Measurements from ENCODE around the gene PITX1.

PITX1 gene

DNA sequence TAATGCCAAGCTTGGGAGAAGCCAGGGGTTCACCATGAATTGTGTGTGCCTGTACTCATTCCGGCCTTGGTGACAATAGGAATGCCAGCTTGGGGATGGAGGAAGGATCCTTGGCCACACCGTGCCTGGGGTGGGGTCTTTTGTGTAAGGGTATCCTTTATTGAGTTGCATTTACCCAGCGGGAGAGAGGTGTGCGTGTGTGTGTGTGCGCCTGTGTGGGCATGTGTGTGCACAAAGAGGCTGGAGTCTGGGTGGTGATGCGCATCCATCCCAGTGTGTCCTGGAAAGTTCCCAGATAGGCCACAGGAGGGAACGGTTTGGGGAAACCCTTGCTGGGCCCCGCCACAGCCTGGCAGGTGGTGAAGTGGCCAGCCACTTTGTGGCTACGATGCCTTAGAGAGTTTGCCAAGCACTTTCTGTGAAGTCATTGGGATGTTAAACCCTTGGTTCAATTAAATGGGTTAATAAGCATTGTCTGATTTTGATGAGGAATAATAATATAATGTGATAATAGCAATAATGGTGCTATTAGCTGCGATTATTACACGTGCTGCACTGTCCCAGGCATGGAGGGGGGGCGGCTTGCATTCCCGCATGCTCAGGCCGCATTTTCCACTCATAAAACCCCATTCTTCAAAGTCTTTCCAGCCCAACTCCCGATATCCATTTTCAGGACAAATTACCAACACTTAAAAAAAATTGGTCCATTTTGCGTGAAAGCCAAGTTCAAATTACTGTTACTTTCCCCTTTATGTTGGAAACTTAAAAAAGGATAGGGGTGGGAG, 13.7 kb downstream of the PITX1 start:
- no peaks in the 10 kb centered on the region for H4K20me1 ChIP-seq (ENCODE audit: insufficient read depth, low read length)
- H3K4me3 ChIP-seq (ENCODE audit: low read length) = no peak overlapping the region
- no peaks in the 10 kb centered on the region for H3K9me3 ChIP-seq (ENCODE audit: insufficient read depth, low read length)
- no peak overlapping the region for H3K27ac ChIP-seq (ENCODE audit: low read length)
- H3K9ac ChIP-seq (ENCODE audit: low read length) = no peak overlapping the region
- no peaks in the 10 kb centered on the region for H3K79me2 ChIP-seq (ENCODE audit: low read length)
- TF ChIP-seq EZH2phosphoT487 (IDR thresholded peaks at IDR 0.05; ENCODE audit: low read depth) = no peak
- TF ChIP-seq, protein P1, sequence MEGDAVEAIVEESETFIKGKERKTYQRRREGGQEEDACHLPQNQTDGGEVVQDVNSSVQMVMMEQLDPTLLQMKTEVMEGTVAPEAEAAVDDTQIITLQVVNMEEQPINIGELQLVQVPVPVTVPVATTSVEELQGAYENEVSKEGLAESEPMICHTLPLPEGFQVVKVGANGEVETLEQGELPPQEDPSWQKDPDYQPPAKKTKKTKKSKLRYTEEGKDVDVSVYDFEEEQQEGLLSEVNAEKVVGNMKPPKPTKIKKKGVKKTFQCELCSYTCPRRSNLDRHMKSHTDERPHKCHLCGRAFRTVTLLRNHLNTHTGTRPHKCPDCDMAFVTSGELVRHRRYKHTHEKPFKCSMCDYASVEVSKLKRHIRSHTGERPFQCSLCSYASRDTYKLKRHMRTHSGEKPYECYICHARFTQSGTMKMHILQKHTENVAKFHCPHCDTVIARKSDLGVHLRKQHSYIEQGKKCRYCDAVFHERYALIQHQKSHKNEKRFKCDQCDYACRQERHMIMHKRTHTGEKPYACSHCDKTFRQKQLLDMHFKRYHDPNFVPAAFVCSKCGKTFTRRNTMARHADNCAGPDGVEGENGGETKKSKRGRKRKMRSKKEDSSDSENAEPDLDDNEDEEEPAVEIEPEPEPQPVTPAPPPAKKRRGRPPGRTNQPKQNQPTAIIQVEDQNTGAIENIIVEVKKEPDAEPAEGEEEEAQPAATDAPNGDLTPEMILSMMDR (IDR thresholded peaks at IDR 0.05; ENCODE audit: low read depth, low read length) = no peak
- no peaks in the 10 kb centered on the region for H3K36me3 ChIP-seq (replicated peaks; ENCODE audit: low read depth, low read length)
- no peak overlapping the region for H3K4me2 ChIP-seq (ENCODE audit: low read length)
- H2AFZ ChIP-seq (ENCODE audit: low read depth, low read length) = no peak overlapping the region
- no peaks in the 10 kb centered on the region for H3K27me3 ChIP-seq (ENCODE audit: low read depth, low read length)
- no peaks in the 10 kb centered on the region for H3K4me1 ChIP-seq (ENCODE audit: low read length)

DNA sequence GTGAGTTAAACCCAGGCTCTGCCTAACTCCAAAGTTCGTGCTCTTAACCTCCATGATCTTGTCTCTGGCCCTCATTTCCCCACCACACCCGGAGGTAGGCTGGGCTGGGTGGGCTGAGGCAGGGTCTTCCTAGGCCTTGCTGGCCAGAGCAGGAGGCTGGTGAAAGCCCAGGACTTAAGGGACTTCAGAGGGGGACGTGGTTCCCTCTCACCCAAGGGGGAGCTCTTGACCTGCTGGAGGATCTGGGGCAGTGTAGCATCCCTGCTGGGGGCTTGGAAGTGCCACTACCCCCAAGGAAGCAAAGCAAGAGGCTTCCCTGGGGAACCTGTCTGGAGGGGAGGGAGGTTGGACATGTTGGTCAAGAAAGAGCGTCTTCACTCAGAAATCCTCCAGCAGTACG, 14.7 kb downstream of the PITX1 start:
- Histone ChIP-seq H3K4me2 (ENCODE audit: low read length) (no peak overlapping the region), H3K9ac (ENCODE audit: low read length) (no peak overlapping the region), H3K79me2 (ENCODE audit: low read length) (no peaks in the 10 kb centered on the region), H3K4me1 (ENCODE audit: low read length) (no peaks in the 10 kb centered on the region), H3K4me3 (ENCODE audit: low read length) (no peak overlapping the region), H3K36me3 (replicated peaks; ENCODE audit: low read depth, low read length) (no peaks in the 10 kb centered on the region), H2AFZ (ENCODE audit: low read depth, low read length) (no peak overlapping the region), H4K20me1 (ENCODE audit: insufficient read depth, low read length) (no peaks in the 10 kb centered on the region), H3K27me3 (ENCODE audit: low read depth, low read length) (no peaks in the 10 kb centered on the region), H3K9me3 (ENCODE audit: insufficient read depth, low read length) (no peaks in the 10 kb centered on the region), H3K27ac (ENCODE audit: low read length) (no peak overlapping the region)
- TF ChIP-seq, protein P1 (IDR thresholded peaks at IDR 0.05; ENCODE audit: low read depth, low read length) = peak; percentile 31; the same call in 1 of the 2 replicates
- TF ChIP-seq EZH2phosphoT487 (IDR thresholded peaks at IDR 0.05; ENCODE audit: low read depth) = no peak

DNA sequence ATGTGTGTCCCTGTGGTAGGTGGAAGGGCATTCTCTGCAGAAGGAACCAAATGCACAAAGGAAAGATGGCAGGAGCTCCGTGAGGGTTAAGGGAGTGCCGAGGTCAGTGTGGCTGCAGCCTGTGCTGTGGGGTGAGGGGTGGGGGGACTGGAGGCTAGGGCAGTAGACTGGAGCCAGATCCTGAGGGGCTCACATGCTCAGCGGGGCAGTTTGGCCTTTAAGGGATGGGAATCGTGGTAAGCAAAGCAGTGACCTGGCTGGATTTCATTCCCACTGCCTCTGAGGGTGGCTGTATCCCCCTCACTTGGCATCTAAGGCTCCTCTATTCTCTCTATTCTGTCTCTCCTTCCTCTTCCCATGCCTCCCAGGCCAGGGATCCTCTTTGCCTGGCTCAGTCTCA, 15.6 kb downstream of the PITX1 start:
- no peak for TF ChIP-seq EZH2phosphoT487 (IDR thresholded peaks at IDR 0.05; ENCODE audit: low read depth)
- TF ChIP-seq, protein P1 (IDR thresholded peaks at IDR 0.05; ENCODE audit: low read depth, low read length) = no peak
- Histone ChIP-seq H3K79me2 (ENCODE audit: low read length) (no peaks in the 10 kb centered on the region), H3K36me3 (replicated peaks; ENCODE audit: low read depth, low read length) (no peaks in the 10 kb centered on the region)

DNA sequence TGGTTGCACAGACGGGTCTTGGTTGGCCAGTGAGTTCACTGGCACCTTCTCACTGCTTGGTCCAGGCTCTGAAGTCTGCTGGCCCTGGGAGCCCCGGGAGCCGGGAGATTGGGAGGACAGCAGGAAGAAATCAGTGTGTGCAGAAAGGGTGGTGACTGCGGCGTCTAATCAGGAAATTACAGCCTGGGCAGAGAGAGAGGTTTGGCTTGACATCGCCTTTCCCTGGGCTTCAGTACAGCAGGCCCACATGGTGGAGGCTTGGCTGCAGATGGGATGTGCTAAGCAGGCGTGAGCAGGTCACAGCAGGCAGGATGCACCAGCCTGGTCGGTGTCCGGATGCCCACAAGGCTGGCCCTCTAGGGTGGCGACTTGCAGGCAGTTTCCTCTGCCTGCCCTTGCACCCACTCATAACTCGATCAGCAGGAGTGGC, 17.2 kb downstream of the PITX1 start:
- Histone ChIP-seq H3K4me2 (ENCODE audit: low read length) (no peak overlapping the region), H4K20me1 (ENCODE audit: insufficient read depth, low read length) (no peaks in the 10 kb centered on the region), H3K4me3 (ENCODE audit: low read length) (no peak overlapping the region), H3K36me3 (replicated peaks; ENCODE audit: low read depth, low read length) (no peaks in the 10 kb centered on the region), H3K27me3 (ENCODE audit: low read depth, low read length) (no peaks in the 10 kb centered on the region), H3K9ac (ENCODE audit: low read length) (no peak overlapping the region), H3K9me3 (ENCODE audit: insufficient read depth, low read length) (no peaks in the 10 kb centered on the region), H2AFZ (ENCODE audit: low read depth, low read length) (no peak overlapping the region), H3K27ac (ENCODE audit: low read length) (no peak overlapping the region), H3K79me2 (ENCODE audit: low read length) (no peaks in the 10 kb centered on the region), H3K4me1 (ENCODE audit: low read length) (no peaks in the 10 kb centered on the region)
- no peak for TF ChIP-seq EZH2phosphoT487 (IDR thresholded peaks at IDR 0.05; ENCODE audit: low read depth)
- TF ChIP-seq, protein P1 (IDR thresholded peaks at IDR 0.05; ENCODE audit: low read depth, low read length) = no peak

More for the DNA sequence above, 15.6 kb downstream of the PITX1 start:
- Histone ChIP-seq H3K4me3 (ENCODE audit: low read length) (no peak overlapping the region), H3K4me2 (ENCODE audit: low read length) (no peak overlapping the region), H3K9me3 (ENCODE audit: insufficient read depth, low read length) (no peaks in the 10 kb centered on the region), H3K9ac (ENCODE audit: low read length) (no peak overlapping the region), H3K27me3 (ENCODE audit: low read depth, low read length) (no peaks in the 10 kb centered on the region), H3K4me1 (ENCODE audit: low read length) (no peaks in the 10 kb centered on the region), H3K27ac (ENCODE audit: low read length) (no peak overlapping the region), H4K20me1 (ENCODE audit: insufficient read depth, low read length) (no peaks in the 10 kb centered on the region), H2AFZ (ENCODE audit: low read depth, low read length) (no peak overlapping the region)
